Fibroblast of villous mesenchyme (primary cell): ENCODE measurements around the gene KRT84. TPM values are rescaled to one million over a fixed set of nuclear protein-coding genes. Genes with fewer than 3 reads are reported as not detected.

Source experiments
- DNase-seq: peaks from one replicate; pipeline ENCODE4 v3.0.0-alpha.2; 2010; ENCODE audit warnings: low read depth
- H3K4me3 ChIP-seq: 2 replicates; pipeline ENCODE4 v1.5.1; 2011; ENCODE audit warnings: low read depth, mild to moderate bottlenecking, low read length
- CTCF ChIP-seq: IDR thresholded peaks from 2 replicates; pipeline ENCODE4 v1.5.1; 2012; ENCODE audit warnings: low read depth, mild to moderate bottlenecking, low read length; ENCODE audit not compliant: insufficient read depth
- total RNA-seq: library from RNA; depleted of rRNA; stranded (reverse); fragments of >200 nt; gene quantifications from 2 replicates; pipeline ENCODE4 v1.2.3, GENCODE V29; 2012

The KRT84 gene
- total RNA-seq, 1 donor: not detected

- DNase-seq: no peak
- no peak overlapping the region for H3K4me3 ChIP-seq
- no peak for TF ChIP-seq CTCF
These were observed 18.1 kb upstream of the KRT84 start for GRCh38 chr12:52403561-52403960.

DNA sequence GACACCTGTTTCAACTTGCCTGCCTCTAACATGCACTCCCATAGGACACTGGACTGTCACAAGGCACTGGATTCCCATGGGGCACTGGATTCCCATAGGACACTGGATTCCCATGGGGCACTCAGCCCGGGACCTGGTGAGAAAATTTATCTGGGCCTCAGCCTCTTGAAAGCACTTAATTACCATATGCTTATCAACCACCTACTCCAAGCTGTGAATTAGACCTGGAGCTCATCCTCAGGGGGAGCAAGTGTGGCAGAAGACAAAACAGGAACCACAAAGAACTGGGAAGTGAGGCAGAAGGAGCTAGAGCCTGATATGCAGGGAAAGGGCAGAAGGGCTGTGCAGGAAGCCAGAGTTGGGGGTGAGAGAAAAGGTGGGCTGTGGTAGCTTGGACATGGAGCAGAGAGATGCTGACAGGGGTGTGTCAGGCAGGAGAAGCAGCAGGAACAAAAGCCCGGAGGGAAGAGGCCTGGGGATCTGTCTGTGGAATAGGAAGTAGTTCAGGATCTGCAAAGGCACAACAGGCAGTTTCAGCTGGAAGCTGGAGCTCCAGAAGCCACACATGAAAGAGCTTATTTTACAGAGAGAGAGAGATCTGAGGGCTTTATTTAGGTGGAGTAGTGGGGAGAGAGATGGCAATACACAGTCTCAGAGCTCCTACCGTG is 17.6 kb upstream of the KRT84 start:
- no peak for DNase-seq
- no peak for TF ChIP-seq CTCF
- H3K4me3 ChIP-seq: no peak overlapping the region

GRCh38 chr12:52402377-52402776 is 16.9 kb upstream of the KRT84 start:
- no peak for DNase-seq
- TF ChIP-seq CTCF: no peak
- no peak overlapping the region for H3K4me3 ChIP-seq

DNA sequence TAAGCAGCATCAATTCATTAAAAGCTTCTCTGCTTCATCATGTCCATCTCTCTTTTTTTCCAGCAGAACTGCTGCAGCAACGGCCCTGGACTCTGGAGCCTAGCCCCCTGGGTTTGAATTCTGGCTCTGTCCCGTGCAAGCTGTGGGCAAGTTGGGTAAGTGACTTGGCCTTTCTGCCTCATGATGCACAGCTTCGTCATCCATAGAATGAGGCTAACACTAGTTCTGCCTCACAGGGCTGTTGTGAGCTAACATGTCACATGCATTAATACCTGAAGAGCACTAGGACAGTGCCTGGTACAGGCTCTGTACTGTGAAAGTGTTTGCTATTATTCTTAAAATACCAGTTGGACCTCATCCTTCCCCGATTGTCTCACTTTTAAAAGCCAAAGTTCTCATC is 16.5 kb upstream of the KRT84 start:
- H3K4me3 ChIP-seq: no peak overlapping the region
- no peak for DNase-seq
- TF ChIP-seq CTCF: no peak

DNA sequence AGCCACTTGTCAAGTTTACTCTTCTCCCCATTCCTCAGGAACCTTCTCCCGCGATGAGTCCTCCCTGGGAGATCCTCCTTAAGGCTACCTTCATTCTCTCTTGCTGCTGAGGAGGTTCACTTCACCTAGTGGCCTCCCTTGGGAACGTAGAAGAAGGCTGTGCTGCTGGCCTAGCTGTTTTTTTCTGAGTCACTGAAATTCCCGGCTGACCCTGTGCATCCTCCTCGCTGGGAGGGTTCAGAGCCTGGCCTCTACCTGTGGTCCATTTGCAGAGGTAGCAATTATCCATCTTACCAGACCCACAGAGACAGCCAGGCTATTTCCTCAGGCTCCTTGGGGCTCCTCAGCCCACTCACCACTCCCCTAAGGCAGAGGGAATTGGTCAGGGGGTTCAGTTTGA is 16.1 kb upstream of the KRT84 start:
- no peak for TF ChIP-seq CTCF
- DNase-seq: no peak

DNA sequence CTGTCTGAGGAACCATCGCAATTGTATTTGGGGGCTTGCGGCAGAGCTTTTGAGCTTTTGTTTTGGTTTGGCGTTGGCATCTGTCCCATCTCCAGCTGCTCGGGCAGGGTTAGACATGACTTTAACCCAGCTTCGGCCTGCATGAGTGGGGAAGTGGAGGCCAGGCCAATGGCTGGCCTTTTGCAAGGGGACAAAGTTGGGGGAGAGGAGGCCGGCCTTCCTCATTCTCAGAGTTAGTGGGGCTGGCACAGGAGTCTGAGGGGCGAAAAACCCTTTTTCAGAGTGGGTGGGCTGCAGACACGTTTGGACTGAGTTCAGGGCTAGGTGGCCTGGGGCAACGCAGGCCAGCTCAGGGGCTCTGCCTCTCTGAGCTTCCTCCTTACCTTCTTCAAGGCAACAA is 15.5 kb upstream of the KRT84 start:
- no peak for DNase-seq
- TF ChIP-seq CTCF: no peak
- H3K4me3 ChIP-seq: no peak overlapping the region

More for the DNA sequence above, 16.1 kb upstream of the KRT84 start:
- no peak overlapping the region for H3K4me3 ChIP-seq

GRCh38 chr12:52399756-52400155 is 14.3 kb upstream of the KRT84 start:
- DNase-seq: no peak
- no peak for TF ChIP-seq CTCF
- no peak overlapping the region for H3K4me3 ChIP-seq
